Omental fat pad (tissue), 4 donors: ENCODE data around the gene CDK17. TPM values are rescaled to one million over a fixed set of nuclear protein-coding genes. Genes with fewer than 3 reads are reported as not detected.

Experiments
- ATAC-seq: fragments of 150-250 bp; one replicate; pipeline ENCODE4 v1.9.1; 2016; ENCODE audit warnings: mild to moderate bottlenecking, moderate library complexity; ENCODE audit not compliant: low FRiP score
- DNase-seq: peaks from one replicate; pipeline ENCODE4 v3.0.0-alpha.2; 2019; ENCODE audit warnings: low spot score
- CTCF ChIP-seq, 3 donors: fragments of 450-650 bp; IDR thresholded peaks; one replicate each; pipeline ENCODE4 v1.5.1; 2016 to 2017; ENCODE audit warnings: antibody characterized with exemption in 3 of 3, mild to moderate bottlenecking in 3 of 3, moderate library complexity in 2 of 3
- small RNA-seq: library from RNA; depleted of rRNA; stranded (forward); fragments of <200 nt; gene quantifications from one replicate; pipeline ENCODE3, GENCODE V24; 2016
- total RNA-seq, 4 donors: library from RNA; depleted of rRNA; stranded (reverse); fragments of >200 nt; gene quantifications; one replicate each; pipeline ENCODE4 v1.1.0, GENCODE V29; 2016

Gene CDK17
- total RNA-seq, 4 donors from 2014 or later, result 35.8 to 107 (median 100) TPM

- ATAC-seq (no peak), DNase-seq (no peak)
- TF ChIP-seq CTCF (IDR thresholded peaks at IDR 0.05), result no peak
Measured at GRCh38 chr12:96234591-96235483, 165.4 kb downstream of the CDK17 start.

- ATAC-seq (peak; percentile 69), DNase-seq (peak; percentile 75)
- TF ChIP-seq CTCF (IDR thresholded peaks at IDR 0.05), result no peak
Measured at GRCh38 chr12:96233939-96234461, 166.2 kb downstream of the CDK17 start.

- ATAC-seq (peak; percentile 46), DNase-seq (no peak)
Measured at GRCh38 chr12:96233168-96233567, 167.1 kb downstream of the CDK17 start.

GRCh38 chr12:96230646-96231045, 169.6 kb downstream of the CDK17 start:
- no peak for TF ChIP-seq CTCF (IDR thresholded peaks at IDR 0.05)
- ATAC-seq, result no peak
- no peak for DNase-seq

More at GRCh38 chr12:96233168-96233567, 167.1 kb downstream of the CDK17 start:
- TF ChIP-seq CTCF (IDR thresholded peaks at IDR 0.05), result no peak

- no peak for TF ChIP-seq CTCF (IDR thresholded peaks at IDR 0.05)
- no peak for DNase-seq
- no peak for ATAC-seq
Measured at GRCh38 chr12:96228566-96229248, 171.5 kb downstream of the CDK17 start.

Small RNA genes within 50 kb of the gene (small RNA-seq; reads per million reads assigned to genes)
- not detected for gene RN7SKP11
- not detected for gene RNU4-24P

Other genes with a start within 250 kb of the CDK17 start
- 10 to 100 TPM; 22.4 to 69.7 (median 37.9) TPM for gene ELK3, start 206.1 kb downstream of the CDK17 start, total RNA-seq
- gene CFAP54, start 89.1 kb upstream of the CDK17 start, total RNA-seq, result 1 to 10 TPM in 2 of 4 donors, under 1 TPM in 2; 0.60 to 2.2 (median 1.0) TPM